Gastrocnemius medialis (tissue), 4 donors: Measurements from ENCODE around the gene TCP11. TPM values are rescaled to one million over a fixed set of nuclear protein-coding genes. Genes with fewer than 3 reads are reported as not detected.

Source experiments
- ATAC-seq, 2 donors: fragments of 150-250 bp; one replicate each; pipeline ENCODE4 v1.9.1; 2016
- DNase-seq, 2 donors: peaks; one replicate each; pipeline ENCODE4 v3.0.0-alpha.2; 2019
- H3K27ac ChIP-seq, 4 donors: fragments of 200-600 bp; sonication (generic); 1 replicate in 1 of 4; 2 replicates in 3 of 4; pipeline ENCODE4 v1.5.1; 2016 to 2018; ENCODE audit warnings: mild to moderate bottlenecking in 2 of 4, moderate library complexity in 1 of 4
- H3K27me3 ChIP-seq, 3 donors: fragments of 200-600 bp; sonication (generic) in 2 of 3; 1 replicate in 1 of 3; 2 replicates in 2 of 3; pipeline versions ENCODE4 v1.5.1 to v1.6.0; 2016 to 2019; ENCODE audit warnings: mild to moderate bottlenecking in 1 of 3, moderate library complexity in 1 of 3
- H3K36me3 ChIP-seq, 2 donors: fragments of 200-600 bp; sonication (generic) in 1 of 2; one replicate each; pipeline ENCODE4 v1.5.1; 2017 to 2018
- H3K4me1 ChIP-seq, 2 donors: fragments of 200-600 bp; sonication (generic) in 1 of 2; one replicate each; pipeline ENCODE4 v1.5.1; 2016 to 2017; ENCODE audit warnings: mild to moderate bottlenecking in 2 of 2
- H3K4me3 ChIP-seq, 4 donors: fragments of 200-600 bp; sonication (generic) in 3 of 4; 1 replicate in 1 of 4; 2 replicates in 3 of 4; pipeline ENCODE4 v1.5.1; 2016 to 2019; ENCODE audit warnings: mild to moderate bottlenecking in 2 of 4
- H3K9me3 ChIP-seq, 3 donors: fragments of 200-600 bp; sonication (generic) in 2 of 3; 1 replicate in 1 of 3; 2 replicates in 2 of 3; pipeline ENCODE4 v1.5.1; 2016 to 2019
- CTCF ChIP-seq, 5 experiments: fragments of 450-650 bp in 3 of 5; fragments of 200-600 bp in 2 of 5; sonication (generic) in 2 of 5; IDR thresholded peaks in 4 of 5; conservative IDR thresholded peaks in 1 of 5; 1 replicate in 4 of 5; 2 replicates in 1 of 5; pipeline ENCODE4 v1.5.1; 2016 to 2019; ENCODE audit warnings: antibody characterized with exemption in 5 of 5, mild to moderate bottlenecking in 3 of 5, moderate library complexity in 3 of 5
- POLR2A ChIP-seq, 2 donors: fragments of 450-650 bp; IDR thresholded peaks; one replicate each; pipeline ENCODE4 v1.6.1; 2017; ENCODE audit warnings: antibody characterized with exemption in 2 of 2, mild to moderate bottlenecking in 2 of 2, moderate library complexity in 2 of 2
- in situ Hi-C, 4 donors: fragments of 200-750 bp; cut with MboI; loops; one replicate each; pipeline versions ENCODE4 v1.15.0 to v1.8.0; 2017; ENCODE audit warnings: low sequenced_read_pairs in 4 of 4
- intact Hi-C: fragments of 100-400 bp; cut with DNase I; formaldehyde crosslinking; loops from one replicate; pipeline ENCODE4 v1.15.1; 2023; ENCODE audit warnings: low total_unique reads
- total RNA-seq, 4 donors: library from RNA; depleted of rRNA; stranded (reverse); fragments of >200 nt; gene quantifications; one replicate each; pipeline versions ENCODE4 v1.1.0 to v1.2.3, GENCODE V29; 2016

The TCP11 gene
- total RNA-seq, 4 donors from 2014 or later = 0.41 TPM; not detected in 3

GRCh38 chr6:35151466-35151865, 10.3 kb upstream of the TCP11 start:
- intact Hi-C loops (no loop called here), in situ Hi-C loops (no loop called here)
- Histone ChIP-seq H3K9me3 (no peaks in the 10 kb centered on the region), H3K27me3 (peaks cover 0 to 5% (median 0%) of the 10 kb centered on the region in 3 donors), H3K27ac (no peak overlapping the region), H3K36me3 (no peaks in the 10 kb centered on the region), H3K4me1 (no peaks in the 10 kb centered on the region), H3K4me3 (no peak overlapping the region)
- DNase-seq (no peak), ATAC-seq (no peak)
- TF ChIP-seq CTCF (IDR thresholded peaks at IDR 0.05 in 4 of 5, conservative IDR thresholded peaks at IDR 0.05 in 1 of 5) (no peak), POLR2A (IDR thresholded peaks at IDR 0.05) (no peak)

DNA sequence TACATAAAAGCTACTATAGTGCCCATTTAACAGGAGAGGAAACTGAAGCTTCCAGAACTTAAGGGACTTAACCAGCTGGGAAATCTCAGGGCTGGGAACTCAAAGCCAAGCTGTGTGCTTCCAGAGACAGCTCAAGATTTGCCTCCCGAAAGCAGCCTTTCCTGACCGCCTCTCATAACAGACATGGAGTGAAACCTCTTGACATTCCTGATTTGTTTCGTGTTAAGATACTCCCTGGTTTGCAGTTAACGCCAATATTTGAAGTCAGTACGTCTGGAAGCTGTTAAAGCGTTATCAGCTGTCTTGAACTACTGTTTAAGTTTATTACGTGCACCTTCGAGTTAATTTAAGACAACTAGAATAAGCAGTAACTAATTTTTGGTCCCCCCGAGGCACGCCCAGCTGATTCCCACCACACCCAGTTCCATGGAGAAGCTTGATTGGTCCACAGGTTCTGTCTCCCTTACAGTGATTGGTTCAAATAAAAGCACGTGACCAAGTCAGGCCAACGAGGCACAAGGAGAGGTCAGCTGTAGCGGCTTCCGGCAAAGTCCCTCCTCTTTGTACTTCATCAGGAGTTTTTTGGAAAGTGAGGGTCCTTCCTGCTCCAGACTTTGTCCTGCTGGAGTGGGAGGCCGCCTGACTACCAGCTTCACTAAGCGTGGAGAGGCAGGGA, 8.9 kb upstream of the TCP11 start:
- ATAC-seq = no peak
- intact Hi-C loops (no loop called here), in situ Hi-C loops (loop anchor here in 1 of 4 donors (10.0 kb wide), 1 partner anchor 55 kb away; no protein-coding TSS in a partner anchor)
- peaks cover 0 to 5% (median 0%) of the 10 kb centered on the region in 3 donors for H3K27me3 ChIP-seq
- DNase-seq = no peak
- H3K4me1 ChIP-seq = no peaks in the 10 kb centered on the region
- TF ChIP-seq CTCF (IDR thresholded peaks at IDR 0.05 in 4 of 5, conservative IDR thresholded peaks at IDR 0.05 in 1 of 5) = no peak
- no peak for TF ChIP-seq POLR2A (IDR thresholded peaks at IDR 0.05)
- H3K4me3 ChIP-seq = no peak overlapping the region
- H3K9me3 ChIP-seq = no peaks in the 10 kb centered on the region
- H3K27ac ChIP-seq = no peak overlapping the region
- no peaks in the 10 kb centered on the region for H3K36me3 ChIP-seq

- ATAC-seq = no peak
- Histone ChIP-seq H3K9me3 (no peaks in the 10 kb centered on the region), H3K4me3 (no peak overlapping the region), H3K27me3 (peaks cover 0 to 5% (median 0%) of the 10 kb centered on the region in 3 donors), H3K27ac (no peak overlapping the region), H3K36me3 (no peaks in the 10 kb centered on the region), H3K4me1 (no peaks in the 10 kb centered on the region)
- no peak for DNase-seq
- in situ Hi-C loops = loop anchor here in 1 of 4 donors (10.0 kb wide), 1 partner anchor 57 kb away; no protein-coding TSS in a partner anchor
- intact Hi-C loops = no loop called here
- TF ChIP-seq POLR2A (IDR thresholded peaks at IDR 0.05) = no peak
- TF ChIP-seq CTCF (IDR thresholded peaks at IDR 0.05 in 4 of 5, conservative IDR thresholded peaks at IDR 0.05 in 1 of 5) = no peak
These were observed 7.1 kb upstream of the TCP11 start for GRCh38 chr6:35148167-35148741.

DNA sequence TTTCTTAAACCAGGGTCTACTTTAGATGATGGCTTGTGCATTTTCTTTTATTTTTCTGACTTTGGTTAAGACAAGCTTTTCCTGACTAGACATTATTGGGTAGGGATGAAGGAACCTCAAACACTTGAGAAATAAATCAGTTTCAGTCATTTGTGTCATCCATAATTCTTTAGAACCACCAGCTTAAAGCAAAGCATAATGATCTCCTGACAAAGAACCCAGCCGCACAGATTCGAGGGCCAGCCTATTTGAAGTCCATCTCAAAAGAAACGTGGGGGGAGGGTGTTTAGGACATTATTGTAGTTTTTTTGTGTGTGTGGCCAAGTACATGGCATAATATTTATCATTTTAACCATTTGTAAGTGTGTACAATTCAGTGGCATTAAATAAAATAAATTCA, 6.3 kb upstream of the TCP11 start:
- in situ Hi-C loops (loop anchor here in 1 of 4 donors (10.0 kb wide), 1 partner anchor 57 kb away; no protein-coding TSS in a partner anchor), intact Hi-C loops (no loop called here)
- no peak overlapping the region for H3K27ac ChIP-seq

More for the DNA sequence above, 6.3 kb upstream of the TCP11 start:
- Histone ChIP-seq H3K4me1 (no peaks in the 10 kb centered on the region), H3K4me3 (no peak overlapping the region), H3K27me3 (peaks cover 0 to 5% (median 0%) of the 10 kb centered on the region in 3 donors), H3K36me3 (no peaks in the 10 kb centered on the region), H3K9me3 (no peaks in the 10 kb centered on the region)
- ATAC-seq = no peak
- no peak for TF ChIP-seq CTCF (IDR thresholded peaks at IDR 0.05 in 4 of 5, conservative IDR thresholded peaks at IDR 0.05 in 1 of 5)
- no peak for TF ChIP-seq POLR2A (IDR thresholded peaks at IDR 0.05)
- DNase-seq = no peak
